ENCODE data around the gene SLC44A1.

SLC44A1 gene

DNA sequence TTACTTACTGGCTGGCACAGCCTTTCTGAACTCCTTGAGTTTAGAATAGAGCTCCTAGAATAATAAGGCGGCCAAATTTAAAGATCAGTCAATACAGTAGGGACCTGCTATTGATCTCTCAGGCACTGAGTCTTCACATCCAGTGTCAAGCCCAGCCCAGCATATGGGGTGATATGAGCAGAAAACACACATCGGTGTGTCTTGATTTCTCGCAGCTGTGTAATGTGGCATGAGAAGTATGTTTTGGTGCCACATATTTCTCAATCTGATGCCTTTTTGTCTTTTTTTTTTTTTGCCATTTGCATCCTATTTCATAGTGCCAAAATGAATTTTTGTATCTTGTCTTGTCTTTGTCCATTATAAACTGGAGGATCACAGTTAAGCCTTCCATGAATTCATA is 152.0 kb downstream of the SLC44A1 start:
- DNase-seq (ENCODE audit: low read depth in 2 of 2): no peak
- H3K4me3 ChIP-seq (replicated peaks in 1 of 2; ENCODE audit: low read depth in 2 of 2, low read length in 2 of 2): no peak overlapping the region
- TF ChIP-seq, protein P1, sequence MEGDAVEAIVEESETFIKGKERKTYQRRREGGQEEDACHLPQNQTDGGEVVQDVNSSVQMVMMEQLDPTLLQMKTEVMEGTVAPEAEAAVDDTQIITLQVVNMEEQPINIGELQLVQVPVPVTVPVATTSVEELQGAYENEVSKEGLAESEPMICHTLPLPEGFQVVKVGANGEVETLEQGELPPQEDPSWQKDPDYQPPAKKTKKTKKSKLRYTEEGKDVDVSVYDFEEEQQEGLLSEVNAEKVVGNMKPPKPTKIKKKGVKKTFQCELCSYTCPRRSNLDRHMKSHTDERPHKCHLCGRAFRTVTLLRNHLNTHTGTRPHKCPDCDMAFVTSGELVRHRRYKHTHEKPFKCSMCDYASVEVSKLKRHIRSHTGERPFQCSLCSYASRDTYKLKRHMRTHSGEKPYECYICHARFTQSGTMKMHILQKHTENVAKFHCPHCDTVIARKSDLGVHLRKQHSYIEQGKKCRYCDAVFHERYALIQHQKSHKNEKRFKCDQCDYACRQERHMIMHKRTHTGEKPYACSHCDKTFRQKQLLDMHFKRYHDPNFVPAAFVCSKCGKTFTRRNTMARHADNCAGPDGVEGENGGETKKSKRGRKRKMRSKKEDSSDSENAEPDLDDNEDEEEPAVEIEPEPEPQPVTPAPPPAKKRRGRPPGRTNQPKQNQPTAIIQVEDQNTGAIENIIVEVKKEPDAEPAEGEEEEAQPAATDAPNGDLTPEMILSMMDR (IDR thresholded peaks at IDR 0.05; ENCODE audit: low read depth, low read length): no peak

DNA sequence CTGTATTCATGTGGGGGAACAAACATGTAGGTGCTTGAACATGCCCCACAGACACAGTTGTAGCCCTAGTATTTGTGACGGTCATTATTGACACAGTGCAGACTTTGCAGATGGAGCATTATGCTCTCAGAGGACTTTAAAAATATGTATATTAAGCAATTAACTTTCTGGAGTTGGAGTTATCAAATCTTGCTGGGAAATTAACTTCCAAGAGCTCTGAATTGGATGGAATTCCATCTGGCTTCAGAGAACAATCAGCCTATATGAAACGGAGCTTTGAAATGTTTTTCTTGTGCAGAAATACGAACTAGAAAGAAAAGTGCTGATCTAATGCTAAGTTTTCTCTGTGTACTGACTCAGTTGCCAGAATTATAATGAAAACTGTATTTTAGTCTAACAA is 152.4 kb downstream of the SLC44A1 start:
- DNase-seq (ENCODE audit: low read depth in 2 of 2): no peak
- TF ChIP-seq, protein P1 (IDR thresholded peaks at IDR 0.05; ENCODE audit: low read depth, low read length): no peak
- no peak overlapping the region for H3K4me3 ChIP-seq (replicated peaks in 1 of 2; ENCODE audit: low read depth in 2 of 2, low read length in 2 of 2)

DNA sequence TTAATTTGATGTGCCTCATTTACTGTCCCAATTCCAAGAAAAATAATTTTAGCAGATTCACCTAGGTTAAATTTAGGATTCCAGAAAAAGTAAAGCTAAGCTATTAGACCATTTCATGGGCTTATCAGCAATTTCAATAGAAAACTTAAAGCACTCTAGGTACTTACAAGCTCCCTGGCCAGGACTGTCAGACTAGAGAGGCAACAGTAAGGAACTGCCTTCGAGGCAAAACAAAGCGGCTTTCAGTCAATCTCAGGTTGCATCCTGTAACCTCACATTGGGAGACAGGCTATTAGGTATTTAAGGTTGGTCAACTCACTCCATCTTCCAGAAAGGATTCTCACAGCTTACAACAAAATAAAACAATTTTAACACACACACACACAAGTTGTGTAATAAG is 154.7 kb downstream of the SLC44A1 start:
- DNase-seq (ENCODE audit: low read depth in 2 of 2): no peak
- TF ChIP-seq, protein P1 (IDR thresholded peaks at IDR 0.05; ENCODE audit: low read depth, low read length): no peak
- H3K4me3 ChIP-seq (replicated peaks in 1 of 2; ENCODE audit: low read depth in 2 of 2, low read length in 2 of 2): no peak overlapping the region

DNA sequence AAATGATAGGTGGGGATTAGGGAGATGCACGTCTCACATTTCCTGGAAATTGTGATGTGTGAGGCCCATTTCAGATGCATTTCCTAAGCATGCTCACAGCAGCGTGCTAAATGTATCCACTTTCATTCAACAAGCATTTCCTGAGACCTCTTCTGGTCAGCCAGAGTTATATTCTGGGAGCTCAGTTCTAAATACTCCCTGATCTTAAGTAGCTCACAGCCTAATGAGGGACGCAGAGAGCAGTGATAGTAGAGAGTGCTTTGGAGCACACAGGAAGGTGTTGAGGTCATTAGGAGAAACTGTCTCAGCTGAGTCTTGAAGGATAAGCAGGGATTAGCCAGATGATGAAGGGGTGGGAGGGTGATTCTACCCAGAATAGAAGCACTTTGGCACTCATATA is 157.2 kb downstream of the SLC44A1 start:
- peak; percentile 54 to 72 for DNase-seq (ENCODE audit: low read depth in 2 of 2)
- TF ChIP-seq, protein P1 (IDR thresholded peaks at IDR 0.05; ENCODE audit: low read depth, low read length): no peak
- H3K4me3 ChIP-seq (replicated peaks in 1 of 2; ENCODE audit: low read depth in 2 of 2, low read length in 2 of 2): no peak overlapping the region

DNA sequence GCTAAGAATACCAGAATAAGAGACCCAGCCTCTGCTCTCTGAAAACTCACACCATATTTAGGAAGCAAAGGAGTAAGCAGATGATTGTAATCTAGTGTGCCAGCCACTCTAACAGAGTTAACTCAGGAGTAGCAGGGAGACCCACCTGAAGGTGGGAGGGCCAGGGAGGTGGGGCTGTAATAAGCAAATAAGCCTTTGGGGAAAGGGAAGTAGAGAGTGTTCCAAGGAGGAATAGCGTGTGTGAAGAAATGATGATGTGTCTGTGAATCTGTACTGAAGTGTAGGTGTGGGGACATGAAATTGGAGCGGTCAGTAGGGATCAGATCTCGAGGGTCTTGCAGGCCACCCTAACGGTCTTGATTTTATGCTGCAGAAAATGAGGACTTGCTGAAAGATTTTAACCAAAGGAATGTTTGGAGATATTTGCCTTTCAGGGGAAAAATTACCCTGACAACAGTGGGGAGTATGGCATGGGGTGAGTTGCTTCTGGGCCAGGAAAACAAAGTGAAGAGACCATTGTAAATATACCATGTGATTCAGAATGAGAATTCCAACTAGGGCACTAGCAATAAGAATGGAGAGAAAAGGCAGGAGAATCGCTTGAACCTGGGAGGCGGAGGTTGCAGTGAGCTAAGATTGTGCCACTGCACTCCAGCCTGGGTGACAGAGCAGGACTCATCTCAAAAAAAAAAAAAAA is 159.2 kb downstream of the SLC44A1 start:
- no peak overlapping the region for H3K4me3 ChIP-seq (replicated peaks in 1 of 2; ENCODE audit: low read depth in 2 of 2, low read length in 2 of 2)
- no peak for DNase-seq (ENCODE audit: low read depth in 2 of 2)
- TF ChIP-seq, protein P1 (IDR thresholded peaks at IDR 0.05; ENCODE audit: low read depth, low read length): no peak

DNA sequence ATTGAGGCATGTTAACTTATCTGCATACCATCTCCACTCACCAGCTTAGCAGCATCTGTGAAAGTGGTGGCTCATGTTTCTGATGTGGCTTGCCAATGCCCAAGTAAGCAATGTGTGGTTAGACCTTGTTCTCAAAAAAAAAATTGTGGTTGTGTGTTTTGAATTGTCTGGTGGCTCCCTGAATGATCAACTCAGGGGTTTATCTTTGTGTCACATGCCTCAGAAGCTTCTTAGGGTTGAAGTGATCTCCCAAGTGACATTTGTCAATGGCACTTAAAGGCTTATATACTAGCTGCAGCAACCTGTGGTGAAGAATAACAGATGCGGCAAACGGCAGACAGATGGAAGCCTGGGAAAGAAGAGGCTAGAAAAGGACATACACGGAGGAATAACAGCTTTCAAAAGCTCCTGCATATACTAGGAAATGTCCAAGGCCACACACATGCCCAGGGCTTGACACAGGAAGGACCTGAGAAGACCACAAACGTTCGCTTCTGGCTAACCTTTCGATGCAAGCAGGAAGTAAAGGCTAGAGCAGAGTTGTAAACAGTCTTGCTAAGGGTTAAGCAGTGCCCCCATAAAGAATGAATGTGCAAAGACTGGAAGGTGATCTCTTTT is 161.2 kb downstream of the SLC44A1 start:
- no peak overlapping the region for H3K4me3 ChIP-seq (replicated peaks in 1 of 2; ENCODE audit: low read depth in 2 of 2, low read length in 2 of 2)
- DNase-seq (ENCODE audit: low read depth in 2 of 2): peak in 1 of 2 donors; percentile 18
- TF ChIP-seq, protein P1 (IDR thresholded peaks at IDR 0.05; ENCODE audit: low read depth, low read length): no peak
